ENCODE data around the gene TGFB1I1. TPM values are rescaled to one million over a fixed set of nuclear protein-coding genes. Genes with fewer than 3 reads are reported as not detected.
A peak's percentile ranks its signal among the peaks of the same experiment; 100 is the strongest.

The TGFB1I1 gene
- total and polyA plus RNA-seq, 4 experiments from 2014 or later, result 0.42 to 0.57 (median 0.49) TPM; not detected in 1

DNA sequence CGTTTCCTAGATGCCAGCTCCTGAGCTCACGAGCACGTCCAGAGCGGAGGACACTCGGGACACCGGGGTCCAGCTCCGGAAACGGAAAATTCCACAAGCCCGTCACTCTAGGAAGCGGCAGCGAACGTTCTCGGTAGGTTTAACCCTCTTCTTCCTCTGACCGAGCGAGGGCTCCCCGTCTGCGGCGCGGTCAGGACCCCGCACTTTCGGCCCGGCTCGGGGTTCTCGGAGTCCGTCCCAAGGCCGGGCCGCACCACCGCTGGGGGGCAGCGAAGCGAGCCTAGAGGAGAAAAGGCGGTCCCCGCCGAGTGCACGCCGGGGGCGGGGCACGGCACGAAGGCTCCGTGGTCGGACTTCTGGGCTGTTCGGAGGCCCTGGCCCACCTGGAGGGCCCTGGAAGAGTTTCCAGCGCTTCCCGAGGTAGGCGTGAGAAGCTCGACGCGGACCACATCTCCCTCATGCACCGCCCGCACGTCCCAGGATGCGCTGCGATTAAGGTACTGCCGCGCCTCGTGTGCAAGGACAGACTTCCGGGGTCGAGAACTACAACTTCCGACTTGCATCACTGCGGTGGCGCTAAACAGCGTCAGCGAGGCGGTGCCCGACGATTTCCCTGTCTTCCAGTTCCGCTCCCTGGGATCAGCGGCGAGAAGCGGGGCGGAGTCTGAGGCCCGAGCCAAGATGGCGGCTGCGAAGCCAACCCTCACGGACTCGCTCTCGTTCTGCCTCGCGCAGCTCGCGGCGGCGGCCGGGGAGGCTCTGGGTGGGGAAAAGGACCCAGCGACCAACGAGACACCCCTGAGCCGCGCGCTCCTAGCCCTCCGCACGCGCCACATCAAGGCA is 12.9 kb upstream of the TGFB1I1 start, which contains the start of gene ARMC5:
Gene ARMC5, plus strand, starts transcription at position 658 of the 843 bp plus-strand sequence. Its CDS starts 24 bp downstream, at position 682.
- peak within 1 kb of the TSS; percentile 79 to 95 for H3K4me3 ChIP-seq (ENCODE audit: low read length in 2 of 2)
- no peaks in the 10 kb centered on the region for H3K27me3 ChIP-seq (ENCODE audit: insufficient read depth, low read length)
- Mint-ChIP-seq H3K27me3 (no peaks in the 10 kb centered on the region), H3K9me3 (peaks cover 0 to 4% (median 0%) of the 10 kb centered on the region in 8 donors), H3K27ac (peak within 1 kb of the TSS; percentile 94 to 99 (median 98)), H3K4me1 (peaks cover 25 to 60% (median 37%) of the 10 kb centered on the region in 4 donors), H3K4me3 (peak within 1 kb of the TSS; percentile 91 to 95 (median 94)), H3K36me3 (peaks cover 11 to 21% of the 10 kb centered on the region in 2 donors)
- DNase-seq, result peak; percentile 98 to 99 (median 99)
- no peaks in the 10 kb centered on the region for H3K9me3 ChIP-seq (ENCODE audit: control insufficient read depth in 1 of 2, low read length in 2 of 2)
- intact Hi-C loops (cut with micrococcal nuclease), result loop anchor here (1.0 to 5.0 kb wide), 15 partner anchors 16 to 800 kb away; partner anchors contain the start of genes FBRS, FBXL19, KAT8 and RUSF1
- peaks cover 53% of the 10 kb centered on the region for H3K4me1 ChIP-seq (ENCODE audit: insufficient read depth, low read length)
- H3K36me3 ChIP-seq (ENCODE audit: insufficient read depth, low read length), result no peaks in the 10 kb centered on the region
- CTCF ChIA-PET (ENCODE audit: partially characterized antibody), result interaction anchor here (0.7 to 5.3 kb wide), 14 partner anchors 15 to 518 kb away, joined by 3 to 36 read pairs (median 6); partner anchors contain the start of genes RUSF1, ZNF267 and ZNF843
- POLR2A ChIA-PET (ENCODE audit: partially characterized antibody), result interaction anchor here (0.8 to 4.2 kb wide), 31 partner anchors 8 to 800 kb away, joined by 3 to 72 read pairs (median 9); partner anchors contain the start of genes COX6A2, FUS, KAT8 and PYCARD
- peak within 1 kb of the TSS; percentile 99 for H3K27ac ChIP-seq (ENCODE audit: low read depth, low read length)

DNA sequence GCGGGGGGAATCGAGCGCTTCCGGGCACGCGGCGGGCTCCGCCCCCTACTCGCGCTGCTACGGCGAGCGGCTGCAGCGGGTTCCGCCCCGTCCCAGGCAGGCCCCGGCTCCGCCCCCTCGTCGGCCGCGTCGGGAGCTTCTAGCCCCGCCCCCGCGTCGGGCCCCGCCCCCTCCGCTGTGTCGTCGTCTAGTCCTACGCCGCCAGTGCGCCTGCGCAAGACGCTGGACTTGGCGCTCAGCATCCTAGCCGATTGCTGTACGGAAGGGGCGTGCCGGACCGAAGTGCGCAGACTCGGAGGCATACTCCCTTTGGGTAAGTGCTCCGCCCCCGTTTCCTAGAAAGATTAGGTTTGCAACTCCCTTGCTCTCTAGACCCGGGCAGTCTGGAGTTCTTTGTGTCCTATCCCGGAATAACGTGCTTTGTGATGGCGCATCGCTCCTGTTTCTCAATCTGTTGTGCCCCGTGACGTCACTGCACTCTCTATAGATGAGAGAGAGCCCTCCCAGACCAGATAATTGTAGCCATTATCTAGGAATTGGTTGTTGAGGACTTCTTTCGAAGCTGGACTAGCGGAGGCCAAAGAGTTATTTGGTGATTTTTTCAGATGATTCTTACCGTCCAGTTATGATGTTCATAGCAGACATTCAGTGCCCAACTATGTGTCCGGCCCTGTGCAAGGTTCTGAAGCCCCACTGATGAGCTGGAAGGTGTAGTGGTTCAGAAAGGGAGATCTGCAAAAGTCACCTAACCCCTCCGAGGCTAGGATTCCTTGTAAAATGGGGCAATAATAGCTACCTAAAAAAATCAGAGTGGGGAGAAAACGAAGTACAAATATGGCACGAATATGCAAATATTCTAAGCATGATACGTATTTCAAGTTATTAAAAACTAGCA is 12.0 kb upstream of the TGFB1I1 start:
- H3K27ac Mint-ChIP-seq, result peak overlapping the region; percentile 94 to 99 (median 98)
- intact Hi-C loops (cut with micrococcal nuclease), result loop anchor here (1.0 to 5.0 kb wide), 15 partner anchors 16 to 801 kb away; partner anchors contain the start of genes FBRS, FBXL19, KAT8 and RUSF1
- H3K4me3 Mint-ChIP-seq, result peak overlapping the region; percentile 90 to 95 (median 94)
- peak overlapping the region; percentile 67 to 95 for H3K4me3 ChIP-seq (ENCODE audit: low read length in 2 of 2)
- no peaks in the 10 kb centered on the region for H3K27me3 Mint-ChIP-seq
- peaks cover 0 to 2% (median 0%) of the 10 kb centered on the region in 8 donors for H3K9me3 Mint-ChIP-seq
- H3K4me1 ChIP-seq (ENCODE audit: insufficient read depth, low read length), result peaks cover 52% of the 10 kb centered on the region
- POLR2A ChIA-PET (ENCODE audit: partially characterized antibody), result interaction anchor here (0.5 to 4.2 kb wide), 30 partner anchors 10 to 801 kb away, joined by 3 to 72 read pairs (median 8); partner anchors contain the start of genes COX6A2, FUS, KAT8 and PYCARD
- CTCF ChIA-PET (ENCODE audit: partially characterized antibody), result interaction anchor here (1.0 to 4.8 kb wide), 21 partner anchors 8 to 519 kb away, joined by 3 to 38 read pairs (median 6); partner anchors contain the start of genes HSD3B7, RUSF1, SLC5A2 and TGFB1I1
- peaks cover 13 to 23% of the 10 kb centered on the region in 2 donors for H3K36me3 Mint-ChIP-seq
- H3K27me3 ChIP-seq (ENCODE audit: insufficient read depth, low read length), result no peaks in the 10 kb centered on the region
- peak; percentile 99 to 100 (median 100) for DNase-seq
- H3K36me3 ChIP-seq (ENCODE audit: insufficient read depth, low read length), result no peaks in the 10 kb centered on the region
- peaks cover 24 to 60% (median 36%) of the 10 kb centered on the region in 4 donors for H3K4me1 Mint-ChIP-seq
- peak overlapping the region; percentile 99 for H3K27ac ChIP-seq (ENCODE audit: low read depth, low read length)
- no peaks in the 10 kb centered on the region for H3K9me3 ChIP-seq (ENCODE audit: control insufficient read depth in 1 of 2, low read length in 2 of 2)

DNA sequence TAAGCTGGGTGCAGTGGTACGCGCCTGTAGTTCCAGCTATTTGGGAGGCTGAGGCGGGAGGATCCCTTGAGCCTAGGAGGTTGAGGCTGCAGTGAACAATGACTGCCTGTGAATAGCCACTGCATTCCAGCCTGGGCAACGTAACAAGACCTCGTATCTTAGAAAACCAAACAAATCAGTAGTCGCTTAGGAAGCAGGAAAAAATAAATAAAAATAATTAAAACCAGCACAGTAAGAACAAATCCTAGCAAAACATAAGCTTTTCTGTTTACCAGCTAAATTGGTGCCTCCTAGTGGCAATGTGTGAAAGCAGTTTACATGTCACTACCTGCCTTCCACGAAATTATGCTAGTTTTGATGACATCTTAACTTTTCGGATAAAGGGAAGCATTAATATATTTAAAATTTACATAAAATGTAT is 11.4 kb upstream of the TGFB1I1 start:
- peaks cover 19 to 29% of the 10 kb centered on the region in 2 donors for H3K36me3 Mint-ChIP-seq
- Histone ChIP-seq H3K27me3 (ENCODE audit: insufficient read depth, low read length) (no peaks in the 10 kb centered on the region), H3K9me3 (ENCODE audit: control insufficient read depth in 1 of 2, low read length in 2 of 2) (no peaks in the 10 kb centered on the region), H3K27ac (ENCODE audit: low read depth, low read length) (peak overlapping the region; percentile 99), H3K36me3 (ENCODE audit: insufficient read depth, low read length) (peaks cover under 1% of the 10 kb centered on the region), H3K4me3 (ENCODE audit: low read length in 2 of 2) (peak overlapping the region; percentile 67 to 95), H3K4me1 (ENCODE audit: insufficient read depth, low read length) (peaks cover 46% of the 10 kb centered on the region)
- intact Hi-C loops (cut with micrococcal nuclease), result no loop called here
- peak in 4 of 5 donors; percentile 36 to 47 (median 44) for DNase-seq
- peak overlapping the region; percentile 84 to 94 (median 91) for H3K4me3 Mint-ChIP-seq
- no peaks in the 10 kb centered on the region for H3K27me3 Mint-ChIP-seq
- POLR2A ChIA-PET (ENCODE audit: partially characterized antibody), result interaction anchor here (0.5 to 4.2 kb wide), 18 partner anchors 11 to 802 kb away, joined by 3 to 72 read pairs (median 10); partner anchors contain the start of genes KAT8, PYCARD, RUSF1 and SETD1A
- peak overlapping the region; percentile 91 to 98 (median 96) for H3K27ac Mint-ChIP-seq
- peaks cover 0 to 2% (median 0%) of the 10 kb centered on the region in 8 donors for H3K9me3 Mint-ChIP-seq
- H3K4me1 Mint-ChIP-seq, result peaks cover 20 to 54% (median 30%) of the 10 kb centered on the region in 4 donors
- CTCF ChIA-PET (ENCODE audit: partially characterized antibody), result interaction anchor here (0.7 to 4.8 kb wide), 19 partner anchors 9 to 478 kb away, joined by 3 to 38 read pairs (median 6); partner anchors contain the start of genes HSD3B7, RUSF1, SLC5A2 and TGFB1I1

DNA sequence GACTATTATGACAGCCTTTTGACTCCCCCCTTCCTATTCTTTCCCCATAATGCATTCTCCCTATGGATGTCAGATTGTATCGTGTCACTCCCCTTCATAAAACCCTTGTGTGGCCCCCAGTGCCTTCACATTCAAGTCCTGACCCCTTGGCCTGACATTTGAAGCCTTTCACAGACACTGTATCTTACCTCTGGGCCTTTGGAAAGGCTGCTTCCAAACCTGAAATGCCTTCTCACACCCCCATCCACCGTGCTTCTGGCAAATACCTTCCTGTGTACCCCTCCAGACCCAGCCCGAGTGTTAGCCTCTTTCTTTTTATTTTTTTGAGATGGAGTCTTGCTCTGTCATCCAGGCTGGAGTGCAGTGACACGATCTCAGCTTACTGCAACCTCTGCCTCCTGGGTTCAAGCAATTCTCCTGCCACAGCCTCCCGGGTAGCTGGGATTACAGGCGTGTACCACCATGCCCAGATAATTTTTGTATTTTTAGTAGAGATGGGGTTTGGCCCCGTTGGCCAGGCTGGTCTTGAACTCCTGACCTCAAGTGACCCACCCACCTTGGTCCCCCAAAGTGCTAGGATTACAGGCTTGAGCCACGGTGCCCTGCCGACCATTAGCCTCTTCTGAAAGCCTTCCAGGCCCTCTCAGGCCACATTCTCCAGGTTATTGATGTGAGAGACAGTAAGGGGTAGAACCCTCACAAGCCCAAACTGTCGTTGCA is 10.6 kb upstream of the TGFB1I1 start:
- peaks cover 4% of the 10 kb centered on the region for H3K36me3 ChIP-seq (ENCODE audit: insufficient read depth, low read length)
- POLR2A ChIA-PET (ENCODE audit: partially characterized antibody), result interaction anchor here (0.8 to 4.2 kb wide), 13 partner anchors 10 to 586 kb away, joined by 3 to 72 read pairs (median 17); partner anchors contain the start of genes KAT8, RUSF1, TGFB1I1 and ZNF267
- no peaks in the 10 kb centered on the region for H3K27me3 ChIP-seq (ENCODE audit: insufficient read depth, low read length)
- peaks cover 15 to 47% (median 25%) of the 10 kb centered on the region in 4 donors for H3K4me1 Mint-ChIP-seq
- CTCF ChIA-PET (ENCODE audit: partially characterized antibody), result interaction anchor here (0.6 to 4.8 kb wide), 20 partner anchors 9 to 479 kb away, joined by 3 to 38 read pairs (median 6); partner anchors contain the start of genes HSD3B7, RUSF1, SLC5A2 and TGFB1I1
- intact Hi-C loops (cut with micrococcal nuclease), result no loop called here
- H3K9me3 ChIP-seq (ENCODE audit: control insufficient read depth in 1 of 2, low read length in 2 of 2), result no peaks in the 10 kb centered on the region
- no peak for DNase-seq
- no peak overlapping the region for H3K27ac ChIP-seq (ENCODE audit: low read depth, low read length)
- H3K4me3 Mint-ChIP-seq, result peak overlapping the region in 2 of 8 donors; percentile 18
- H3K4me1 ChIP-seq (ENCODE audit: insufficient read depth, low read length), result peaks cover 42% of the 10 kb centered on the region
- peak overlapping the region in 6 of 7 donors; percentile 55 to 98 (median 68) for H3K27ac Mint-ChIP-seq
- no peak overlapping the region for H3K4me3 ChIP-seq (ENCODE audit: low read length in 2 of 2)
- no peaks in the 10 kb centered on the region for H3K27me3 Mint-ChIP-seq
- peaks cover 0 to 2% (median 0%) of the 10 kb centered on the region in 8 donors for H3K9me3 Mint-ChIP-seq
- peaks cover 21 to 29% of the 10 kb centered on the region in 2 donors for H3K36me3 Mint-ChIP-seq

DNA sequence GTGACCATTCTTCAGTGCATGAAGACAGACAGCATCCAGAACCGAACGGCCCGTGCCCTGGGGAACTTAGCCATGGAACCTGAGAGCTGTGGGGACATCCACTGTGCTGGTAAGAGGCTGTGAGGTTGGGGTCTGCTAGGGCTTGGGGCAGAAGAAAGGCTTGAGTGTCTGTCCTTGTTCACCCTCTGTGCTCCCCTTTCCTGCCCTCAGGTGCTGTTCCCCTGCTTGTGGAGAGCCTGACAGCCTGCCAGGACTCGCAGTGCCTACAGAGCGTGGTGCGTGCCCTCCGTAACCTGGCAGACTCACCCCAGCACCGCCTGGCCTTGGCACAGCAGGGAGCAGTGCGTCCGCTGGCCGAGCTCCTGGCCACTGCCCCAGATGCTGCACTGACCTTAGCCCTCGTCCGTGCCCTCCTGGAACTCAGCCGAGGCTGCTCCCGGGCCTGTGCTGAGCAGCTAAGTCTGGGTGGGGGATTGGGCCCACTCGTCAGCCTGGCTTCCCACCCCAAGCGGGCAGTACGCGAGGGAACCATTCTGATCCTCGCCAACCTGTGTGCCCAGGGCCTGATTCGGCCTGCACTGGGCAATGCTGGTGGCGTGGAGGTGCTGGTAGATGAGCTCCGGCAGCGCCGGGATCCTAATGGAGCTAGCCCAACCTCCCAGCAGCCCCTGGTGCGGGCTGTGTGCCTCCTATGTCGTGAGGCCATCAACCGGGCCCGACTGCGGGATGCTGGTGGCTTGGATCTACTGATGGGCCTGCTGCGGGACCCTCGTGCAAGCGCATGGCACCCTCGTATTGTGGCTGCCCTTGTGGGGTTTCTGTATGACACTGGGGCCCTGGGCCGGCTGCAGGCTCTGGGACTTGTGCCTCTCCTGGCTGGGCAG is 9.8 kb upstream of the TGFB1I1 start:
- Mint-ChIP-seq H3K27ac (peak overlapping the region in 1 of 7 donors; percentile 51), H3K4me1 (peaks cover 20 to 44% (median 26%) of the 10 kb centered on the region in 4 donors), H3K4me3 (no peak overlapping the region), H3K27me3 (no peaks in the 10 kb centered on the region), H3K9me3 (peaks cover 0 to 2% (median 0%) of the 10 kb centered on the region in 8 donors), H3K36me3 (peaks cover 21 to 35% of the 10 kb centered on the region in 2 donors)
- H3K27ac ChIP-seq (ENCODE audit: low read depth, low read length), result no peak overlapping the region
- intact Hi-C loops (cut with micrococcal nuclease), result no loop called here
- H3K36me3 ChIP-seq (ENCODE audit: insufficient read depth, low read length), result peaks cover 4% of the 10 kb centered on the region
- H3K9me3 ChIP-seq (ENCODE audit: control insufficient read depth in 1 of 2, low read length in 2 of 2), result no peaks in the 10 kb centered on the region
- H3K4me1 ChIP-seq (ENCODE audit: insufficient read depth, low read length), result peaks cover 42% of the 10 kb centered on the region
- no peak for DNase-seq
- no peaks in the 10 kb centered on the region for H3K27me3 ChIP-seq (ENCODE audit: insufficient read depth, low read length)
- POLR2A ChIA-PET (ENCODE audit: partially characterized antibody), result no interaction called here
- H3K4me3 ChIP-seq (ENCODE audit: low read length in 2 of 2), result no peak overlapping the region
- CTCF ChIA-PET (ENCODE audit: partially characterized antibody), result interaction anchor here (1.9 to 4.0 kb wide), 5 partner anchors 8 to 477 kb away, joined by 7 to 38 read pairs (median 18); partner anchors contain the start of genes HSD3B7, RUSF1 and TGFB1I1

Measured in CD4-positive, alpha-beta memory T cell (primary cell).